ENCODE data around the gene ADAMTSL1.

DNA sequence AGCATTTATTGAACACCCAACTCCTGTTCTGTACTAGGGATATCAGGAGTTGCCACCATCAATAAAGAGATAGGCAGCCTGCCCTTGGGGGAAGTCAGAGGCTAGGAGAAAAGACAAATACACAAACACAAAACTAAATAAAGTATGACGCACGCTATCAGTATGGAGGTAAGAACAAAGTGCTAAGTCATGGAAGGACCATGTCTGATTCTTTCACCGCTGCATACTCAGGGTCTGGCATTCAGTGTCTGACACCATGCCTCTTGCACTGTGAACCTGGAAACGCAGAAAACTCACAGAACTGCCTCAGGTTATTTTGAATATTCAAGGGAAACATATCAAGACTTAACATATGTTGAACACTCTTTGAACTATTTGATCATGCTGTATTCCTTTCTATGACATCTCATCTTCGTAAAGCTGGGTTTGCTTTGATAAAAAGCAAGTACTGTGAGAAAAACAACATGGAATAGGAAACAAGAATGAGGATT lies 65.3 kb downstream of the ADAMTSL1 start:
- TF ChIP-seq POLR2AphosphoS5 (IDR thresholded peaks at IDR 0.05) = no peak
- TF ChIP-seq, protein P1, sequence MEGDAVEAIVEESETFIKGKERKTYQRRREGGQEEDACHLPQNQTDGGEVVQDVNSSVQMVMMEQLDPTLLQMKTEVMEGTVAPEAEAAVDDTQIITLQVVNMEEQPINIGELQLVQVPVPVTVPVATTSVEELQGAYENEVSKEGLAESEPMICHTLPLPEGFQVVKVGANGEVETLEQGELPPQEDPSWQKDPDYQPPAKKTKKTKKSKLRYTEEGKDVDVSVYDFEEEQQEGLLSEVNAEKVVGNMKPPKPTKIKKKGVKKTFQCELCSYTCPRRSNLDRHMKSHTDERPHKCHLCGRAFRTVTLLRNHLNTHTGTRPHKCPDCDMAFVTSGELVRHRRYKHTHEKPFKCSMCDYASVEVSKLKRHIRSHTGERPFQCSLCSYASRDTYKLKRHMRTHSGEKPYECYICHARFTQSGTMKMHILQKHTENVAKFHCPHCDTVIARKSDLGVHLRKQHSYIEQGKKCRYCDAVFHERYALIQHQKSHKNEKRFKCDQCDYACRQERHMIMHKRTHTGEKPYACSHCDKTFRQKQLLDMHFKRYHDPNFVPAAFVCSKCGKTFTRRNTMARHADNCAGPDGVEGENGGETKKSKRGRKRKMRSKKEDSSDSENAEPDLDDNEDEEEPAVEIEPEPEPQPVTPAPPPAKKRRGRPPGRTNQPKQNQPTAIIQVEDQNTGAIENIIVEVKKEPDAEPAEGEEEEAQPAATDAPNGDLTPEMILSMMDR (IDR thresholded peaks at IDR 0.05) = no peak

Data from suprapubic skin (tissue), 3 donors.